Hypothalamus (tissue), 51 donors: ENCODE results near the gene SLC16A10.

Source experiments
- DNase-seq, 51 donors: peaks; one replicate each; lab custom pipeline; 2025; lab: John Stamatoyannopoulos, UW

SLC16A10 gene

DNA sequence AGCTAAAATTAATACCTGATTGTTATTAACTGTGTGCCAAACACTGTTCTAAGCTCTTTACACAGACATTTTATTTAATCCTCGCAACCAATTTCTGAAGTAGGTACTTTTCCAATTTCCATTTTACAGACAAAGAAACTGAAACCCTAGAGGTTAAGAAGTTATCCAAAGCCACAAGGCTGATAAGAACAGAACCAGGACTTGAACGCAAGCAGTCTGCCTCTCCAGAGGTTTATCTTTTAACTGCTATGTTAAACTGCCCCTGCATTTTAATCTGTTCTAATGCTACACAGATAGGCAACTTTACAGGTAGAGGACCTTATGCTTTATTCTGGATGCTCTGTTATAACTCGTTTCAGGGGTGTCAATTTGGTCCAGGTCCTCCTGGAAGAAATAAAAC lies 118.2 kb downstream of the SLC16A10 start:
- no peak for DNase-seq

DNA sequence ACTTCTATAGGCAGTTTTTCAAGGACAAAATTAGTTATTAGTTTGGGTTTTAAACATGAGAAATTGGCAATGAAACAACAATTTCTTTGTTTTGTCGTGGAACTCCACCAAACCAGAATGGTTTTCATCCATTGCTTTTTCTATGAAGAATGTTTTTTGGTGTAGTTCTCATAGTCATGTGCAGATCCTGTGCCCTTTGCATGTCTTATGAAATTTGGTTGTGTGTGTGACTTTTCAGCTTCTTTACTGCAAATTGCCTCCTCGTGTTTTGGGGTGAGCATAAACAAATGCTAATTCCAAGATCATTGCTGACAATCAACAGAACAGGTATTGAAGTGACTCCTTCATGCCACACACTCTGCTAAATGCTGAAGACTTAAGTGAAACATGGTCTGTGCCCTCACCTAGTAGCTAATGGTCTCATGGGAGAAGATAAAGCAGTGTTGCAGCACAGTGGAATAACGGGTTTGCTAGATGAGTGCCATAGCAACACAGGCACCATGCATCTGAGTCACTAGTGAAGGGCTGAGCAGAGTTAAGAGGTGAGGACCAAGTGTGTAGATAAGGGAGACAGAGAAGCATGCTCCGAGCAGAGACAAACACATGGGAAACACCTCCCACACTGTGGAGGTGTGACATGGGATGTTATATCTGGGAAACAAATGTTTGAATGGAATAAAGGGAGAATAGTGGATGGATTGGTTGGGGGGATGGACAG lies 120.0 kb downstream of the SLC16A10 start:
- DNase-seq, result peak in 1 of 51 donors; percentile 16

DNA sequence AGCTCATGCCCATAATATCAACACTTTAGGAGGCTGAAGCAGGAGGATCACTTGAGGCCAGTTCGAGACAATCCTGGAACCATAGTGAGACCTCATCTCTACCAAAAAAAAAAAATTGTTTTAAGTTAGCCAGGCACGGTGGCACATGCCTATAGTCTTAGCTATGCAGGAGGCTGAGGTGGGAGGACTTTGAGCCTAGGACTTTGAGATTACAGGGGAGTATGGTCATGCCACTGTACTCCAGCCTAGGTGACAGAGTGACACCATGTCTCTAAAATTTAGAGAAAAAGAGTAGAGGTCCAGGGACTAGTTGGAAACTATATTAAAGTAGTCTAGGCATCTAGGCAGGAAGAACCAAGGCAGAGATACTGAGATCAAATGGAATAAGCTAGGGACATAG lies 121.6 kb downstream of the SLC16A10 start:
- DNase-seq, result no peak

DNA sequence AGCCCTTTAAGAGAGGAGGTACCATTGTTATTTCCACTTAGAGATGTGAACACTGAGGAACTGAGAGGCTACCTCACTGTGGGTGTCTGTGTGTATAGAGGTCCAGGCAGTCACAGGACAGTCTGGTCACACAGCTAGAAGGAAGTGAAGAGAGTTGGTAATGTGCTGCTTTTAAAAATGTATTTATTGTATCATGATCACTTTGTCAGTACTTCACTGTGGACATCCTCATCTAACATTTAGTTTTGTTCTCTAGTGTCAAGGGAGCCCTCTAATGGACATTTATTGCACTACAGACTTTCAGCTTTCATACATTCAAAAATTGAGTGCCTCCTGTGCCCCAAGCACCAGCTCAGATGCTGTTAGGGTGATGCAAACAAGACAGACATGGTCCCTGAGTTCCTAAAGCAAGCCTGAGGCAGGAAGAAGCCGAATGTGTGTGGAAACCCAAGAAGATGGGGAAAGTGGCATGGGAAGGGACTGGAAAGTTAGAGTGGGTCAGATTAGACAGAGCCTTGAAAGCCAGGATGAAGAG lies 123.0 kb downstream of the SLC16A10 start:
- DNase-seq, result peak in 3 of 51 donors; percentile 3 to 41 (median 8)

DNA sequence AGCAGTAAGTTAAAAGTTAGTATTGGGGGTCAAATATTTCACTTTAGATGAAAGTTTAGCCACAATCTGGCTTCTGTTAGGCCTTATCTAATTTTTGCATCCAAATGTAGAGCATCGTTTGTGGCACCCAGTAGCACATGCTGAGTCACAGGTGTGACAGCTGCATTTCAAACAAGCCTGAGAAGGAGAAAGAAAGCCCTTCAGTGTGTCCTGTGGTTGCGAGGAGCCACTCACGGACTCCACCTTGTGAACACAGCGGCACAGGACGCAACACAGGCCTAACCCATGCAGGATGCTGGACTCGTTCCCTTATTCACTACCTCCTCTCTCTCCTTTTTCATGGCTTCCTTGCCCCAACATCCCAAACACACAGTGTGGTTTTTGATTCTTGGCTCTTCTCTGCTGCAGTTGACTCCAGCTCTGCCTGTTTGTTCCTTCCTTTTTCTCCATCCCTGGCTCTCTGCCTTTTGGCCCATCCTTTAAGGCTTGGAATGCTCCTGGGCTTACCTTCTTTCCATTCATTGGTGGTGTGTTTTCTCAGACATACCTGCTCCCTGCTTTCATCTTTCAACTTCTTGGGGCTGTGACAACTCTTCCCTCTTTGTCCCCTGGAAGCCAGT lies 124.2 kb downstream of the SLC16A10 start:
- no peak for DNase-seq

DNA sequence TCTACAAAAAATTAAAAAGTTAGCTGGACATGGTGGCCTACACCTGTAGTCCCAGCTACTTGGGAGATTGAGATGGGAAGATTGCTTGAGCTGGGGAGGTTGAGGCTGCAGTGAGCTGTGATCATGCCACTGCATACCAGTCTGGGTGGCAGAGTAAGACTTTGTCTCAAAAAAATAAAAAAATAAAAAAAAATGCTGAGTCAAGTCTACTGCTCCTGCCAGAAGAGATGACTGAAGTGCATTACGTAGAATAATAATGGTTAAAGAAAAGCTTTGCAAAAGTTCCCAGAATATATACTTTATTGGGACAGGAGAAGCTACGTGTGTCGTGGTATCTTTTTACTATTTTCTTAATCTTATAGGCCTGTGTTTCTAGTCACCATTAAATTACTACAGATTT lies 125.3 kb downstream of the SLC16A10 start:
- DNase-seq, result no peak

DNA sequence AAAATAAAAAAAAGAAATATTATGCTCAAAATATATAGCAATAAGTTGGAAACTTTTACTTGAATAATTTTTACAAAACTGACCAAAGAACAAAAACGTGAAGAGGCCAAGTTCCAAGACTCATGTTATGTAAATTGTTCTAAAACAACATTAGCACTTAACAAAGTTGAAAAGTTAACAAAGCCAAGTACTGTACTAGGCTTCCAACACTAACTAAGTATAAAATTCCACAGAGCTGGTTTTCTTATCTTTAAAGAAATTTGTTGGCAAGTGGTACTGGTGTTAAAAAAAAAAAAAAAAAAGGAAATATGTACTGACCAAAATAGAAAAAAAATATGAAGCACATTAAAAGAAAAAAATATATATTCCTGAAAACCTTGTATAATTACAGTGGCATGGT lies 127.8 kb downstream of the SLC16A10 start:
- no peak for DNase-seq

DNA sequence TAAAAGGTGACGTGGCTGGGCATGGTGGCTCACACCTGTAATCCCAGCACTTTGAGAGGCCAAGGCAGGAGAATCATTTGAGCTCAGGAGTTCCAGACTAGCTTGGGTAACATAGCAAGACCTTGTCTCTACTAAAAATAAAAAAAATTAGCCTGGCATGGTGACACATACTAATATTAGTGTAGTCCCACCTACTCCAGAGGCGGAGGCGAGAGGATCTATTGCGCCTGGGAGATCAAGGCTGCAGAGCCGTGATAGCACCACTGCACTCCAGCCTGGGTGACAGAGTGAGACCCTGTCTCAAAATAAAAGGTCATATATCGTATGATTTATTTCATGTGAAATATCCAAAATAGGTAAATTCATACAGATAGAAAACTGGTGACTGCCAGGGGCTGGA lies 132.5 kb downstream of the SLC16A10 start:
- DNase-seq, result no peak

DNA sequence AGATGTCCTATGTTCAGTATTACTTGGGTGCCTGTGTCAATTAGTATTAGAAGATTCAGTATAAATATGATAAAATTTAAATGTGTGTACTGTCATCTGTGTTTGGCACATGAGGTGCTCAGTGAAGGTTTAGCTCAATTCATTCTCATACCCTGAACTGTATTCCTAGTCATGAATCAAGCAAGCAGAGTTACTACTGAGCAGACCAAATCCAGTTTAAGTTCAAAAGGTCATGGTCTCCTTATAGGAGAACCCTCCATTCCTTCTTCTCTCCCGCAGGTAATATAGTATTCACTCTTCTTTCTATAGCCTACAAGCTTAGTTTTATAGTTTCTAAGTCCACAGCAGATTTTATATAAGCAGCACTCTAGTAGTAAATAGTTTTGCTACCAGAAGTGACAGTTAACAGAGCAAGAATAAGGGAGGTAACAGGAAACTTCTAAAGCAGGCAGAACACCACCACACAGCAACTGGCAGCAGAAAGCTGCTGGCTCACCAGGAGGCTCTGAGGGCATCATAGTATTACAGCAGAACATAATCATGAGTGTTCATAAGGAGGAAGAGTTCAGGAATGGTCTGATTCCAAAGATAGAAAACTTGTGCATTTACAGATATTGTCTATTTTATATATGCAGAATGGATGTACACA lies 133.2 kb downstream of the SLC16A10 start:
- DNase-seq, result no peak

DNA sequence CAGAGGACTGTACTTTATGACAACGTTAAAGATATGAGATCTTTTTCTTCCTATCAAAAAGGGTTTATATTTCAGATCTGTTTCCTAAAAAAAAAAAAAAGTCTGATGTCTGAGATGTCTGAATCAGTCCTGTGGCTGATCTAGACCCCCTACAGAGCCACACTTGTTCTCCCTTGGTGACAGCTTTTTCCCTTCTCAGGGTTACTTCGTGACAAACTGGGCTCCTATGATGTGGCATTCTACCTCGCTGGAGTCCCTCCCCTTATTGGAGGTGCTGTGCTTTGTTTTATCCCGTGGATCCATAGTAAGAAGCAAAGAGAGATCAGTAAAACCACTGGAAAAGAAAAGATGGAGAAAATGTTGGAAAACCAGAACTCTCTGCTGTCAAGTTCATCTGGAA lies 134.5 kb downstream of the SLC16A10 start:
- DNase-seq, result no peak

DNA sequence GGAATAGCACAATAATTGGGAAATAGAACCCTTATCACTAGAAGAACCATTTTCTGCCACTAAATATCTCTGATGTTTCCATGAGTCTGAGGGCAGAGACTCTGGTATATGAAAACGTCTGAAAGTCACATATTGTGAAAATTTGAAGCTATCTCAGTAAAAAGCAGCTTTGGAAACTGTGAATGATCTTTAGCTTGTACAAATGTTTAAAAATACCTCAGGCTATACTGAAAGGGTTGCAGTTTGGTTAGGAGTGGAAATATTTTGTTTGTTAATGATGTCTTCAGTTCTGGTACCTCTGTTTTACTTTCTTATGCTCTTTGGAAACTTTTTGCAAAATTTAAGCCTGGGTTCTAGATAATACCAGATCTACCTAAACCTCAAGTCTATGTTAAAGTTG lies 135.0 kb downstream of the SLC16A10 start:
- no peak for DNase-seq

DNA sequence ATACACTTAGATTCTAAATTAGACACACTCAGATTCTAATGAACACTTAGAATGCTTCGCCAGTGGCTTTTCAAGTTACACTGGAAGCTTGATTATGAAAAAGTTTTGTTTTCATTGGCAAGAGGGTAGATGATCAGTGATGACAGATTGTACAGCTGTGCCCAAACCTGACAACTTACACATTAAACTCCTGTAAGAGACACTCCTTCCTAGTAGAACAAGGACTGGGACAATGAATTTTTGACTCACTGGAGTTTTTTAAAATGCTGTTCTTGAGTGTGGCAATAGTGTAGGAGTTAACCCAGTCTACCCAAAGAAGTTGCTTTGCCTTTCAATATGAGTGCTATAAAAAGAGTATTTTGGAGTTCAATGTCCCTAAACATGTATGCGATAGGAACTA lies 140.8 kb downstream of the SLC16A10 start:
- DNase-seq, result no peak

DNA sequence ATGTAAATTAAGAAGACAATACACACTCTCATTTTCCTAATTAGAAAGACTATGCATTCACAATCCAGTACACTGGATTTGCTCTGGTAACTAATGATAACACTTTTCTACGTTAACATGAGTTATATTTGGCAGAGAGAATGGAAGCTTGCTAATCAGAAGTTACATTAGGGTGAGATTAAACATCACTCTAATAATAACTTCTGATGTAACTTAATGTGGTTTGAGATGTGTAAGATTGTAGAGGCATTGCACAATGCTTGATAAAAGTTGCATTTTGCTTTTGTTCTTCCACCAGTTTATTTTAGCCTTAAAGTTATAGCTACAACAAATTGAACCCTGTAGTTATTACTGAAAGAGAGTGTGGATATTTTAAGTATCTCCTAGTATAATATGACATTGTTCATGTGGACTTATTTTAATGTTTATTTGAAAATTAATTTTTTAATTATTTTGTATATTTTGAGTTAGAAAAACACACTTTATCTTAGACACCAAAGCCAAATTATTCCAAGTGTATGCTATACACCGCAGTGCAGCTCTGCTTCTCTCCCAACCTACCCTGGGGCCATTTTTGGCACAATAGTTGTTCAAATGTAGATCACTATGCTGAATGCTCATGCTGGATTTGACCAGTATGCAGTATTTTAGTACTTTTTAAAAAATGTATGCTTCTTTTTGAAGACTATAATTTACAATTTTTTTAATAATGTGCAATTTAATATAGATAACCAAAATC lies 143.2 kb downstream of the SLC16A10 start:
- DNase-seq, result no peak

DNA sequence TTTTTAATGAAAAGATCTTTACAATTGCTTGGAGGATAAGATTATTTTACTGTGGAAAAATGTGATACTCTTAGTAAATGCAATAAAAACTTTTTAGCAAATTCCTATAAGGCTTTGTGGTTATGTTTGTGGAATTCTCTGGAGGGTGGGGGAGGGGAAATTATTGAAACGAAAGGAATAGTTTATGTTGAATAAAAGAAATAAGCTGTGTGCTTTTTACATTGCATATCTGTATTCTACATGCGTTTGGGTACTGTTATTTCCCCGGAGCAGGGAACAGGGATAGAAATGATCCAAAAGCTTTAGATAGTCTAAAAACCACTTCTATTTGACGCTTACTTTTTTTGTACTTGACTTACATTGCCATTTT lies 143.8 kb downstream of the SLC16A10 start:
- no peak for DNase-seq

DNA sequence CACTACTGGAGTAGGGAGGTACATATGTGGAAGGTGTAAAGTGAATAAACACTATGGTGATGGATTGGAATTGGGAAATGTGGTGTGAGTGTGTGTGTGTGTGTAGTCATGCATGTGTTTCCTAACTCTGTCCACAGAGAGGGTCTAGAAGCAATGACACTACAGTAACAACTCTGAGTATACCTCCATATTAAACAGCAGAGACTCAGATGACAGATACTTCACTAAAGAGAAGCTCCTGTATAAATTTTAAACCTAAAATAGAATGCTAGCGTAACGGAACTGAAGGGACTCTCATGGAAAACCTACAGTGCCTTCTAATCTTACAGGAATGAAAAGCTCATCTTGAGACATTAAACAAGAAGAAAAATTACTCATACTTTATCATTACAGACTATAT lies 150.5 kb downstream of the SLC16A10 start:
- no peak for DNase-seq

DNA sequence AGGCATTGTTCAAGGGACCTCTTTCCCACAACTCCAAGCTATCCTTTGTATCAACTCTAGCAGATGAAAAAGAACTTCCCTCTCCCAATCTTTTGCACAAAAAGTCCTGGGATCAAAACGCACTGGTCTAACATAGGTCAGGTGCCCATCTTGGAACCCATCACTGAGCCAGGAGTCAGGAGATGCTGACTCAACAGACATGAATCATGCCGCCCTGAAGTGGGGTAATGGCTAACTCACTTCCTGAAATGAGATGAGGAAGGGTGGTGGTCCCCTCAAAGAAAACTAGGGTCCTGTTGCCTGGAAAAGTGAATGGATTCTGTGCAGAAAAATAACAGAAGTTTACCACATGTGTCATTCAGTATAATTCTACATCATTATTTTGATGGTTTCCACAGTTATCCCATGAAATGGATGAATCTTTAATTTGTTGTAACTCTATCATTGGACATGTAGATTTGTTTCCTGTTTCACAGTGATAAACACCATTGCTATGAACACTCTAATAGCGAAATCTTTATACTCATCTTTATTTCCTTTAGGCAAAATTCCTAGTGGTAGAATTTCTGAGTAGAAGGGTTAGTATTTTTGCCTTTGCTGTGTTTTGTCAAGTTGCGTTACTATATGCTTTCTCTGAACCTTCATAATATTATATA lies 151.3 kb downstream of the SLC16A10 start:
- no peak for DNase-seq

DNA sequence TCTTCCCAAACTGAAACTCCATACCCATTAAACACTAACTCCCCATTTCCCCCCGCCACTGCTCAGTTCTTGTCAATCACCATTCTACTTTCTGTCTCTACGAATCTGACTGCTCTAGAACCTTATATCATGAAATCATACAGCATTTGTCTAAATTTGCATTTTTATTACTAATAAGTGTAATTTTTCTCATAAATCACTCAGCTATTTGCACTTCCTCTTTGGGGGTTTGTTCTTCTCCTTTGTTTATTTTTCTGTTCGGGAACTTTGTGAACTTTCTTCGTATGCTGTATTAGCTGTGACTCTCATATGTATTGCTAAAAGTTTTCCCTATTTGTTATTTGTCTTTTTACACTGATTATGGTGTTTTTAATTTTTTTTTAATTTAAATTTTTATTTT lies 152.2 kb downstream of the SLC16A10 start:
- no peak for DNase-seq

DNA sequence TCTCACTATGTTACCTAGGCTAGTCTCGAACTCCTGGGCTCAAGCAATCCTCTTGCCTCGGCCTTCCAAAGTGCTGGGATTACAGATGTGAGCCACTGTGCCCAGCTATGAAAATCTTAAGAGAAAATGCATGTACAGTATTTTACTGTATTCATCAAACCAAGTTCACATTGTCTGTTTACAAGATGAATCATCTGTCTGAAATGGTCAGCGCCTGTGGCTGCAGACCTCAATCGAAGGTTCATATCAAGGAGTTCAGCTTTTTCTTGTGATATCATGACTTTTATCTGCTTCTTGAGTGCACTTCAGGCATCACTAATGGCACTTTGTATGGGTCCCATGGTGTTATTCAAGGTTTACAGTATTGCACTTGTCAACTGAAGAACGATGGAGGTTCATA lies 155.1 kb downstream of the SLC16A10 start:
- DNase-seq, result no peak

DNA sequence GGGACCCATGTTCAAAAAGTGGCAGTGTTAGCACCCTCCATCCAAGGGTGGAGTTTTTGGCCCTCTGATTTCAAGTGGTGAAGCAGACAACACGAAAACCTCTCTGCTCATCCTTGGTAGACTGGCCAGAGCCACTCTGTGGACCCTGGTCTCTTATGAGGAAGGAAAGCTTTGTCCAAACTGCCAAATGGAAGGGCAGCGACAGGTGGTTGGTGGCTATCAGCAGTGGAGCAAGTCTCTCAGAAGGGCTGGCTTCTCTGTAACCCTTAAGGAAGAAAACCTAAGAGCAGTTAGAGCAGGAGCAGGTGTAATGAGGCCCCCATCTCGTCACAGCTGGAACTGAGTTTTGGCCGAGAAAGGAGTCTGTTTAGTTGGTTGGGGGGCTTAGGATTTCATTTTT lies 155.8 kb downstream of the SLC16A10 start:
- DNase-seq, result no peak

DNA sequence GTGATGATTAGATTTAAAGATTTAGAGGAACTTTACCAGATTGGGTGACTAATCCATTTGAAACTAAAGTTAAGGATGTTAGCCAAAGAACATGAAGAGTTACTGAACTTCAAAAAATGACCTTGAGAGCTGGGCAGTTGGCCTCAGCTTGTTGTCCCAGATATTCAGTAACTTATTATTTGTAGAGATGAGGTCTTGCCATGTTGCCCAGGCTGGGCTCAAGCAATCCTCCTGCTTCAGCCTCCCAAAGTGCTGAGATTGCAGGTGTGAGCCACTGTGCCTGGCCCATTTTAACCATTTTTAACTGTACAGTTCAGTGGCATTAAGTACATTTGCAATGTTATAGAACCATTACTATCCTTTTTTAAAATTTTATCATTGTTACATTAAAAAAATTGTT lies 161.5 kb downstream of the SLC16A10 start:
- no peak for DNase-seq
